Fibroblast of lung (primary cell): ENCODE results near the gene LPP. TPM values are rescaled to one million over a fixed set of nuclear protein-coding genes. Genes with fewer than 3 reads are reported as not detected.

ENCODE experiments used
- DNase-seq, 2 donors: peaks; one replicate each; pipeline versions ENCODE4 v3.0.0 to v3.0.0-alpha.2; 2010; ENCODE audit warnings: low read depth in 2 of 2
- H2AFZ ChIP-seq: 2 replicates; pipeline ENCODE4 v1.5.1; 2012; ENCODE audit warnings: low read length, control low read depth, inconsistent platforms
- H3K27ac ChIP-seq: 2 replicates; pipeline ENCODE4 v1.5.1; 2011; ENCODE audit warnings: low read length, control low read depth; ENCODE audit not compliant: insufficient read depth
- H3K27me3 ChIP-seq: 2 replicates; pipeline ENCODE4 v1.5.1; 2011; ENCODE audit warnings: mild to moderate bottlenecking, low read length; ENCODE audit not compliant: control insufficient read depth, insufficient read depth
- H3K36me3 ChIP-seq: 2 replicates; pipeline ENCODE4 v1.5.1; 2011; ENCODE audit warnings: low read length; ENCODE audit not compliant: control insufficient read depth, insufficient read depth
- H3K4me1 ChIP-seq: 2 replicates; pipeline ENCODE4 v1.5.1; 2011; ENCODE audit warnings: low read length; ENCODE audit not compliant: control insufficient read depth, insufficient read depth; ENCODE audit errors: extremely low read depth
- H3K4me2 ChIP-seq: 2 replicates; pipeline ENCODE4 v1.5.1; 2011; ENCODE audit warnings: low read length, control low read depth; ENCODE audit not compliant: insufficient read depth; ENCODE audit errors: extremely low read depth
- H3K4me3 ChIP-seq, 4 experiments: fragments of 200-600 bp in 1 of 4; sonication (generic) in 1 of 4; replicated peaks in 1 of 4; 2 replicates each; pipeline ENCODE4 v1.5.1; 2011 to 2016; ENCODE audit warnings: low read length in 4 of 4, low read depth in 3 of 4, mild to moderate bottlenecking in 3 of 4, control low read depth in 2 of 4, inconsistent platforms in 1 of 4, mixed read lengths in 1 of 4; ENCODE audit not compliant: insufficient read depth in 1 of 4; ENCODE audit errors: control extremely low read depth in 1 of 4
- H3K79me2 ChIP-seq: 2 replicates; pipeline ENCODE4 v1.5.1; 2012; ENCODE audit warnings: mild to moderate bottlenecking, low read length, inconsistent platforms; ENCODE audit not compliant: control insufficient read depth, insufficient read depth
- H3K9ac ChIP-seq: 2 replicates; pipeline ENCODE4 v1.5.1; 2011; ENCODE audit warnings: mild to moderate bottlenecking, low read length, control low read depth; ENCODE audit not compliant: insufficient read depth
- H3K9me3 ChIP-seq: 2 replicates; pipeline ENCODE4 v1.5.1; 2012; ENCODE audit warnings: low read depth, low read length; ENCODE audit not compliant: control insufficient read depth, insufficient read depth
- H4K20me1 ChIP-seq: 2 replicates; pipeline ENCODE4 v1.5.1; 2011; ENCODE audit warnings: low read length; ENCODE audit not compliant: control insufficient read depth, insufficient read depth; ENCODE audit errors: extremely low read depth
- CTCF ChIP-seq, 2 donors: IDR thresholded peaks in 1 of 2; conservative IDR thresholded peaks in 1 of 2; 1 replicate in 1 of 2; 2 replicates in 1 of 2; pipeline ENCODE4 v1.5.1; 2011 to 2012; ENCODE audit warnings: low read length in 2 of 2, control low read depth in 1 of 2, inconsistent platforms in 1 of 2, low read depth in 1 of 2, mild to moderate bottlenecking in 1 of 2
- EZH2 ChIP-seq: IDR thresholded peaks from 2 replicates; pipeline ENCODE4 v1.5.1; 2012; ENCODE audit warnings: low read length, control low read depth, mild to moderate bottlenecking; ENCODE audit errors: missing control alignments
- polyA plus RNA-seq, 2 donors: library from polyadenylated mRNA; depleted of rRNA in 1 of 2; stranded (reverse) in 1 of 2; unstranded in 1 of 2; fragments of >200 nt; gene quantifications; 2 replicates each; pipeline ENCODE4 v1.2.1, GENCODE V29; 2011 to 2012; ENCODE audit warnings: missing spikeins in 1 of 2
- total RNA-seq: library from RNA; depleted of rRNA; stranded (reverse); fragments of >200 nt; gene quantifications from 2 replicates; pipeline ENCODE4 v1.2.1, GENCODE V29; 2014

LPP gene
- total and polyA plus RNA-seq, 2 donors (not counting 1 experiment from before 2014, with no cell fraction given), result 69.0 to 124 TPM

- H3K36me3 ChIP-seq, result no peaks in the 10 kb centered on the region
- no peaks in the 10 kb centered on the region for H3K27me3 ChIP-seq
- no peak for TF ChIP-seq CTCF (conservative IDR thresholded peaks at IDR 0.05 in 1 of 2, IDR thresholded peaks at IDR 0.05 in 1 of 2; ENCODE audit: low read depth in 1 of 2, low read length in 2 of 2)
- no peak overlapping the region for H3K9ac ChIP-seq
- no peaks in the 10 kb centered on the region for H3K4me1 ChIP-seq
- H2AFZ ChIP-seq, result no peak overlapping the region
- no peak overlapping the region for H3K4me2 ChIP-seq
- no peaks in the 10 kb centered on the region for H3K79me2 ChIP-seq
- no peaks in the 10 kb centered on the region for H4K20me1 ChIP-seq
- H3K4me3 ChIP-seq, result no peak overlapping the region
- H3K9me3 ChIP-seq, result no peaks in the 10 kb centered on the region
- no peak overlapping the region for H3K27ac ChIP-seq
- no peak for DNase-seq
Measured at GRCh38 chr3:188747489-188747888, 593.5 kb downstream of the LPP start.

GRCh38 chr3:188749010-188749617 is 595.2 kb downstream of the LPP start:
- Histone ChIP-seq H3K4me1 (no peaks in the 10 kb centered on the region), H3K36me3 (no peaks in the 10 kb centered on the region), H2AFZ (no peak overlapping the region), H3K79me2 (no peaks in the 10 kb centered on the region), H3K27me3 (no peaks in the 10 kb centered on the region), H4K20me1 (no peaks in the 10 kb centered on the region), H3K27ac (no peak overlapping the region), H3K4me3 (no peak overlapping the region), H3K9ac (no peak overlapping the region), H3K9me3 (no peaks in the 10 kb centered on the region), H3K4me2 (no peak overlapping the region)
- no peak for DNase-seq
- TF ChIP-seq CTCF (conservative IDR thresholded peaks at IDR 0.05 in 1 of 2, IDR thresholded peaks at IDR 0.05 in 1 of 2; ENCODE audit: low read depth in 1 of 2, low read length in 2 of 2), result peak; percentile 5 to 41
- no peak for TF ChIP-seq EZH2

- Histone ChIP-seq H3K79me2 (no peaks in the 10 kb centered on the region), H3K36me3 (no peaks in the 10 kb centered on the region), H4K20me1 (no peaks in the 10 kb centered on the region), H3K27ac (no peak overlapping the region), H3K4me2 (no peak overlapping the region), H2AFZ (no peak overlapping the region), H3K9me3 (no peaks in the 10 kb centered on the region), H3K9ac (no peak overlapping the region), H3K4me3 (no peak overlapping the region), H3K4me1 (no peaks in the 10 kb centered on the region), H3K27me3 (no peaks in the 10 kb centered on the region)
- TF ChIP-seq EZH2, result no peak
- TF ChIP-seq CTCF (conservative IDR thresholded peaks at IDR 0.05 in 1 of 2, IDR thresholded peaks at IDR 0.05 in 1 of 2; ENCODE audit: low read depth in 1 of 2, low read length in 2 of 2), result no peak
- no peak for DNase-seq
Measured at GRCh38 chr3:188749830-188750229, 595.9 kb downstream of the LPP start.
